HG02885 (cell line): Measurements from ENCODE around the gene PXDC1.
A peak's percentile ranks its signal among the peaks of the same experiment; 100 is the strongest.

Experiments used
- ATAC-seq: cut with Tn5 transposase; IDR thresholded peaks from one replicate; pipeline ENCODE4 v1.9.1; 2021; ENCODE audit warnings: mild to moderate bottlenecking; ENCODE audit not compliant: unreplicated experiment, poor library complexity

PXDC1 gene

GRCh38 chr6:3751077-3751729, at the start of gene PXDC1:
TSS of gene PXDC1 (minus strand) at chr6:3751713. CDS start at chr6:3751531, 182 bp downstream.
- peak; percentile 3 for ATAC-seq

GRCh38 chr6:3800850-3801591, 49.5 kb upstream of the PXDC1 start:
- ATAC-seq: no peak

GRCh38 chr6:3799719-3800118, 48.2 kb upstream of the PXDC1 start:
- ATAC-seq: no peak

GRCh38 chr6:3798055-3798919, 46.8 kb upstream of the PXDC1 start:
- ATAC-seq: no peak

GRCh38 chr6:3797231-3798054, 45.9 kb upstream of the PXDC1 start:
- ATAC-seq: no peak

- ATAC-seq: no peak
Measured at GRCh38 chr6:3796719-3797041, 45.2 kb upstream of the PXDC1 start.

GRCh38 chr6:3795836-3796718, 44.6 kb upstream of the PXDC1 start:
- ATAC-seq: no peak

- ATAC-seq: peak; percentile 81
Measured at GRCh38 chr6:3794092-3794491, 42.6 kb upstream of the PXDC1 start.

- ATAC-seq: no peak
Measured at GRCh38 chr6:3793545-3793944, 42.0 kb upstream of the PXDC1 start.

GRCh38 chr6:3791526-3792203, 40.2 kb upstream of the PXDC1 start:
- ATAC-seq: no peak

GRCh38 chr6:3789896-3790558, 38.5 kb upstream of the PXDC1 start:
- ATAC-seq: no peak

- ATAC-seq: no peak
Measured at GRCh38 chr6:3789018-3789895, 37.7 kb upstream of the PXDC1 start.

- no peak for ATAC-seq
Measured at GRCh38 chr6:3788408-3789017, 37.0 kb upstream of the PXDC1 start.

GRCh38 chr6:3786141-3786540, 34.6 kb upstream of the PXDC1 start:
- no peak for ATAC-seq

- ATAC-seq: no peak
Measured at GRCh38 chr6:3785745-3786098, 34.2 kb upstream of the PXDC1 start.

- ATAC-seq: no peak
Measured at GRCh38 chr6:3784885-3785744, 33.6 kb upstream of the PXDC1 start.
